Smooth muscle cell of the brain vasculature (primary cell): ENCODE measurements around the gene MED29.

Experiments used
- DNase-seq: peaks from one replicate; pipeline ENCODE4 v3.0.0-alpha.2; 2012; ENCODE audit warnings: low read depth, low spot score

Gene MED29, protein sequence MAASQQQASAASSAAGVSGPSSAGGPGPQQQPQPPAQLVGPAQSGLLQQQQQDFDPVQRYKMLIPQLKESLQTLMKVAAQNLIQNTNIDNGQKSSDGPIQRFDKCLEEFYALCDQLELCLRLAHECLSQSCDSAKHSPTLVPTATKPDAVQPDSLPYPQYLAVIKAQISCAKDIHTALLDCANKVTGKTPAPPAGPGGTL

DNA sequence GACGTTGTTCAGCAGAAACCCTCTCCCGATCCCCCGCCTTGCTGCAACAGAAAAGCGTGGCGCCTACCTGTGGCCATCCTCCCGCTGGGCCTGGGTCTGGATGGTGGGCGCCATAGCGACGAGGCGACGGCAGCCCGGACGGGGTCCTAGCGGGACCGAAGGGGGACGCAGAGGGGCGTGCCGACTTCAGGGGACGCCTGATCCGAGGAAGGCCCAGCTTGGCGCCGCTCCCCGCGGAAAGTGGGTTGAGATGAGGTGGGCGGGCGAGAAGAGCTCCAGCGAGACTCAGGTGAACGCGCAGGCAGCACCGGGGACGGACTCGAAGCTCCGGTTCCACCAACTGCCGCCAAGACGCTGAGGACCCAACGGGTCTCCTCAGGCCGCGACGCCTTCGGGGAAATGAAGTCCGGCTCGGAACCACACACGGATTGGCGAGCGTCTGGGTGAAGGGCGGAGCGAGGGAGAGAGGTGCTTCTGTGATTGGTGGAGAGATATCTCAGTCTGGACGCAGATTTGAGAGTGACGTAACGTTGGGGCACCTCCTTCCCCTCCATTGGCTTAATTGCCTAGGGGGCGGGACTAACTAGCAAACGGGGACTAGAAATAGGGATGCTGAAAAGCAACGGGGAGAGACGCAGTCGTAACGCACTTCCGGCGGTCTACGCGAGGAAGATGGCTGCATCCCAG lies at the start of gene MED29, which contains the start of gene PAF1:
Gene MED29, plus strand, starts transcription at position 628 of the 687 bp plus-strand sequence. Its CDS starts 45 bp downstream, at position 673.
Gene PAF1, minus strand, starts transcription at position 356 of the 687 bp plus-strand sequence. Its CDS starts 242 bp downstream, at position 114.
- DNase-seq, result peak; percentile 99

DNA sequence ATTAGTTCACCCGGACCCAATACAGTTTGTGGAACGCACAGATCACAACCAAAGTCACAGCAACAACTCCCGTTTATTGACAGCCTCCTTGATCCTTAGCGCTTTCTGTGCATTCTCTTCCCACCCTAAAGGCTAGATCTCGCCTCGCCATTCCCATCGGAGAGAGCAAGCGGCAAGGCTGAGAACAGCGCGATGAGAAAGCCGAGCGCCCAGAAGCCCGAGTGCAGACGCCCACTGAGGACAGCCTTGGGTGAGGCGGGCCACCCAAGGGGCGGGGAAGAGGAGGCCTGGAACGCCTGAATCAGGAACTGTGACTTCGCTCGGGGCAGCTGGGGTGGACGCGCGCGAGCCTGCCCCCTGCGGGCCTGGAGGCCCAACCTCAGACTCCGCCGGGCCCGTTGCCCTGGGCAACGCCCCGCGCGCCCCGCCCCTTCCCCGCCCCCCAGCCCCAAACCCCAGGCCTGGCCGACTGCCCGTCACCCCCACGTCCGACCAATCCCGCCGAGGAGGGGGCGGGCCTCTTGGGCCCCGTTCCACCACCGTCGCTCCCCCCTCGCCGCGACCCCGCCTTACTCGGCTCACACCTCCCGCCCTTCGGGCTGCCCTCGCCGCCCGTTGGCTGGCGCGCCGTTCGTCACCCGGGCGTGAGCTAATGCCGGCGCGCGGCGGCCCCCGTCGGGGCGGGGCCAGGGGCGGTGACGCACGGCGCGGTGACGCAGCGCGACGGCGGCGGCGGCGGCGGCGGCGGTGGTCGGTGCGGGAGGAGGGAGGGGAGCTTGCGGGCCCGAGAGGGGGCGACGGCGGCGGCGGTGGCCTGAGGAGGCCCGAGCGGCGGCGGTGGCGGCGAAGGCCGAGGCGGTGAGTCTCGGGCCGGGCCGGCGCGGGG lies 49.2 kb upstream of the MED29 start, which contains the start of gene SAMD4B:
Gene SAMD4B, plus strand, starts transcription at position 703 of the 886 bp plus-strand sequence. CDS start 14,473 bp downstream, outside the sequence.
- peak; percentile 93 for DNase-seq

DNA sequence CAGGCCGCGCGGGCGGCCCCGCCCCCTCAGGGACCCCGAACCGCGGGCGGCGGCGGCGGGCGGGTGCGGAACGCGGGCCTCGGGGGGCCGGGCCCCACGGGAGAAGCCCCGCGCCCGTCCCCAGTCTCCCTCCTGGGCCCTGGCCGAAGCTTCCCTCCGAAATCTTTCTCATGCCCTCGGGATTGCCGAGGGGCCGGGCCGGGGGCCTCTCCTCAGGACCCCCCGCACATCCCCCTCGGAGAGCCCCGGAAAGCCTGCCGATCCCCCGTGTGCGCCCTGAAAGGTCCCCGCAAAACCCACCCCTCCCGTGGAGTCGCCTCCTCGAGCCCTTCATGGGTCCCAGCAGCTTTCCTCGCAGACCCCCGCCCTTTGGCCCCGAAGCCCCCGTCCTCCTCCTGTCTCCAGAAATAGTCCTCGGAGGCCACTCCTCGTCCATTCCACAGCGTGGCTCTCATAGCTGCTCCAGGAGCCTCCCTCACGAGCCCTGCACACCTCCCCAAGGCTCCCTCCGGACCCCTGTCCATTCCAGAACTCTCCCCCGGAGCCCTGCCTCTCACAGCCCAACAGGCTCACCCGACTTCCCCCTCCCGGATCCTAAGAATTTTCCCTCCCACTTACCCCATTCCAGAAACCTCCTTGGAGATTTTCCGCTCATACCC lies 48.4 kb upstream of the MED29 start:
- no peak for DNase-seq

DNA sequence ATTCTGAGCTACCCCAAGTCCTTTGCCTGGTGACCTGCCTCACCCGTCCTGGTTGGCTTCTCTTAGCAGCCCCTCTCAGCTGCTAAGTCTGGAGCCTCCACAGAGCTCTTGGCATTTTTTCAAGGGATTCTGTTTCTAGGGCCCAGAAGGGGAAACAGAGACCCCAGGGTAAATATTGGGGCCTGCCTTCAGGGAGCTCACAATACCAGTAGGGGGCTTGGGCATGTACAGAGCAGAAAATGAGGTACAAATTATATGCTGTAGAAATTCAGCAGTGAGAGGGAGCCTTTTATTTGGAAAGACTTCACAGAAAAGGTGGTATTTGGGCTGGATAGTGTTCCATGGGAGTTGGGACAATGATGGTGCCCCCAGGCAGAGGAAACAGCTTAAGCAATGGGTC lies 45.2 kb upstream of the MED29 start:
- no peak for DNase-seq

DNA sequence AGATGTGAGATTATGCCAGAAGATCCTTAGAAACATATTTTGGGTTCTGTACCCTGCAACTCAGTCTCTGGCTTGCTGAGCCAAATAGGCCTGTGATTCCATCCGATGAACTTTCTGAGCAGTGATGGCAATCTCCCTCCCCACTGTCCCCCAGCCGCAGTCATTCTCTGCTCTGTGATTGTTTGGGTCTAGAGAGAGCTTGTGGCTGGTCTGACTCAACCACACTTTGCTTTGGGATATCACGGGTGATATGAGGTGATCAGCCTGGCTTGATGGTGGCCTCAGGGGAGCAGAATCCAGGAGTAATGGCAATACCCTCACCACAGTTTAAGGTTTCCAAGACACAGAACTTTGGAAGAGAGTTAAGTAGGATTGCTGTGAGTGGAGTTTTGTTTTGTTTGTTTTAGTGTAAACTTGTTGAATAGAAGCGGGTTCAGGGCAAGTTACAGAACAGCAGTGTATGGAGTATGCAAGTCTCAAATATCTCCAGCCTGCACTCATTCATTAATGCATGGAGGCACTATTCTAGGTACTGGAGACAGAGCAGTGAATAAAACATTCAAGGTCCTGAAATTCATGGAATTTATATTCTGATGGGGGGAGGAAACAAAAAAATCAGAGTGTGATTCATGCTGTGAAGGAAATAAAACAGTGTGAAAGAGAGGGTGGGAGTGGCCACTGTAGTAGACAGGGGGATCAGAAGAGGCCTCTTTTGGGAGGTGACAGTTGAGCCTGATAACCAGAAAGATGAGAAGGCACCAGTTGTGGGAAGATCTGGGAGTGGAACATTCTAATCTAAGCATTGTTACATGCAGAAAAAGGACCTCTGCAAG lies 43.6 kb upstream of the MED29 start:
- DNase-seq, result no peak

DNA sequence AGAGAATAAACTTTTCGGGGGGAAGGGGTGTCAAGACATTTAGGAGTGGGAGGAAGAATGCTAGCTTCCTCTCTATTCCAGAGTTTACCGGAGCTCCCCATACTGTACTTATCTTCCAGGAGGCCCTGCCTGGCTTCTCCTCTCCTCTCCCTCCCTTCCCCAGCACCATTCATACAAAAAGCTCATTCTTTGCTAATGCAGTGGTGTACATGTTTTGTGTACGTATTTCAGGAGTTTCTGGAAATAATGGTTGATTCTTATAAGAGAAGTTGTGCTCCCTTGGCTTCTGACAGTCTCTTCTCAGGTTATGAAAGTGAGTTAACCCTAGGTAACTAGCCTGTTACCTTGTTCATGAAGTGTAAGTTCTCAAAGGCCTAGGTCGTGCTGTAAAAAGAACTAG lies 41.9 kb upstream of the MED29 start:
- no peak for DNase-seq

DNA sequence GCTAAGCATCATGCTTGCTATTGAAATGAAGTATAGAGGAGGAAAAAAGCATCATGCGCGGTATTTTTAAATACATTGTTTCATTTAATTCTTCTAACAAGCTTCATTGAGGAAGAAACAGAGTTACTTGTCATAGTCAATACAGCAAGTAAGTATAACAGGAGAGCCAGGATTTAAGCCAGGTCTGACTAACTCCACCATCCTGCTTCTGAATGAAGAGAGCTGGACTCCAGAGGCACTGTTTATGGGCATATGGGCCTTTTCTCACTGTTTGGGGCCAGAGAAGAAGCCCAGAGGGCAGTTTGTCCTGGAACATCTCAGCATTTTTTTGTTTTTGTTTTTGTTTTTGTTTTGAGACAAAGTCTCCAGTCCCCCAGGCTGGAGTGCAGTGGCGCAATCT lies 41.0 kb upstream of the MED29 start:
- no peak for DNase-seq

DNA sequence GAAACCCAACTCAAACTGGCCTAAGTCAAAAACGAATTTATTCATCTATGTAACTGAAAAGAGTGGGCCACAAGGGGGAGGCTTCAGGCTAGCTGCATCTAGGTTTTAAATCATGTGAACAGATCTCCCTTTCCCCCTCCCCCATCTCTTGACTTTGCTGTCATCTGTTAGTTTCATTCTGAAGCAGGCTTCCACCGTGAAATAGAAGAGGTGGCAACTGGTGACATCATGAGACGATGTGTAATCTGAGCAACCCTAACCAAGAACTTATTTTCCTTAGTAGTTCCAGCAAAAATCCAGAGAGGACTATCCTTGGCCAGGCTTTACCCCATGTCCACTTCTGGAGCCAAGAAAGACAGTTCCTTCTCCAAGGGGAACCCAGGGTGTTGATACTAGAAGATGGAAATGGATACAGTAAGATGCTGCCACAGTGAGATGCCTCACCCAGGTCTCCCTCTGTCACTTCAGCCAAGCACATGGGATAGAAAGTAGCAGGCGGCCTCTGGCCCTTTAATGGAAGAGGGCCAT lies 39.6 kb upstream of the MED29 start:
- no peak for DNase-seq

DNA sequence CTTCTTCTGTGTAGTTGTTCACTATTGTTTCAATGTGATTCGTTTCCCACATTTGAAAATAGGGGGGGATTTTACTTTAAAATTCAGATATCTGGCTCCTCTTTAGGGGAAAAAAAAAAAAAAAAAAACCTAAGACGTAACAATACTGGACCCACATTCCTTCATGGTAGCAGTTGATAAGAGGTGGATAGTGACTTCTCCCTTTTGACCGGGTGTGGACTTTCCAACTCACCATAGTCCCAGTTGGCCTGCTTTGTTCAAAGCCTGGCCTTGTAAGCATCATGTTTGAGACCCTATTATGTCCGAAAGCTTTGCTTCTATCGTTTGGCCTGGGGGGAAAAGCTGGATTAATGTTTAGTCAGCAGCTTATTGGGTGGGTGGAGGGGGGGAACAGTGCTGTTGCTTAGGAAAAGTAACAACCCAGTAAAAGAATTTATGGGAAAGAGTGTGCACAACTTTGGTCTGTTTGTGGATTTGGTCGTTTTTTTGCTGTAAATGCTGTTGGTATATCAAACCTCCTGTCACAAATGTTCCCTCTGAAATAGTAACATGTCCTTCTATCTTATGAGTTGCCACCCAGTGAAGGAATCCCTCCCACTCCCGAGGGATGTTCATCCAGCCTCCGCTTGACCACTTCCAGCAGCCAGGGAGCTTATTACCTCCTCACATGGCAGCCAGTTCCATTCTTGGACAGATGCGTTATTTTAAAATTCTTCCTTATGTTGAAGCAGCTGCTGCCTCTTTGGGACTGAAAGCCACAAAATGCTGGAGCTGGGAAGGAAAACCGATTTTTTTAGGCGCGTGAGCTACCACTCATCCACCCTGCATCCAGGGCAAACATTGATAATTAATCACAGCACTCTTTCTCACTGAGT lies 38.6 kb upstream of the MED29 start:
- no peak for DNase-seq

DNA sequence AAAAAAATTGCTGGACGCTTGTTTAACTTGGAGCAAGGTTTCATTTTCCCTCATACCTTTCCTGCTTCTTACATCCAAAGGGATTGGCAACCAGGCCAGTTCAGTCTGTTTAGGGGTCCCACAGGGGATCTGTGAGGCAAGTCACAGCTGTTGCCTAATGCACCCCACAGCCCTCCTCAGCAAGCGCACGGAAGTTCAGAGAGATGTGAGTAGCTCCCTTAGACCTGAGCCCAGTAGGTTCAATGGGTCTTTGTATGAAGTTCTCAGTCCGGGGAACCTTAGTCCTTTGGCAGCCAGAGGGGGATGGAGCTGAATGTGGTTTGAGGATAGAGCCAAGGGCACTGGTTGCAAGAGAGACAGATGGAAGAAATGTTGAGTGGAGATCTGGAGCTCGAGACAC lies 35.9 kb upstream of the MED29 start:
- no peak for DNase-seq

DNA sequence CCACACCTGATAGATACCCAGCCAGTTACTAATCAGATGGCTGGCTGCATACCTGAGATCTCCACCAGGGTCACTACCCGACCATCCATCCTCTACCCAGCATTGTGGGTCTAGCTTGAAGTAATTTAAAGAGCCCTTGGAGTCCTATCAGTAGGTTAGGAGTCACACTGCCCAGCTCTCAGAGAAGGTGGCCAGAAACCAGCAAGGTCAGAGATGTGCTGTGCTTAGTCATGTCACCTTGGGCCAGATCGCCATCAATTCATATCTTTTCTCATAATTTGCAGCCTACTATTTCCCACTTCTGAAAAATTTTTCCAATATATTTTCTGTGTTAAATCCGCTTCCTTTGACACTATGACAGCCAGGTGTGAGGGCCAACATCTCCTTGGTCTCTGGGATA lies 35.1 kb upstream of the MED29 start:
- DNase-seq, result no peak

DNA sequence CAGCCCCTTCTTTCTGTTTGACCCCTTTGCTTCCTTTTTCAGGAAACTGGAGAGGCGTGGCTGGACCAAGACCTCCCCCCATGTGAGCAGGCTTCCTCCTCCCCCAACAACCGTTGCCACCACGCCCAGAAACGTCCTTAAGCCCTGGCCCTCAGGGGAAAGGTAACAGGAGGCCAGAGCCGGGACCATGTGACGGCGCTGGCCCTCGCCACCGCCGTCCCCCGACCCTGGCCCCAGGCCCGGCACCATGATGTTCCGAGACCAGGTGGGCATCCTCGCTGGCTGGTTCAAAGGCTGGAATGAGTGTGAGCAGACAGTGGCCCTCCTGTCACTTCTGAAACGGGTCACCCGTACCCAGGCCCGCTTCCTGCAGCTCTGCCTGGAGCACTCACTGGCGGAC lies 34.5 kb upstream of the MED29 start:
- no peak for DNase-seq

DNA sequence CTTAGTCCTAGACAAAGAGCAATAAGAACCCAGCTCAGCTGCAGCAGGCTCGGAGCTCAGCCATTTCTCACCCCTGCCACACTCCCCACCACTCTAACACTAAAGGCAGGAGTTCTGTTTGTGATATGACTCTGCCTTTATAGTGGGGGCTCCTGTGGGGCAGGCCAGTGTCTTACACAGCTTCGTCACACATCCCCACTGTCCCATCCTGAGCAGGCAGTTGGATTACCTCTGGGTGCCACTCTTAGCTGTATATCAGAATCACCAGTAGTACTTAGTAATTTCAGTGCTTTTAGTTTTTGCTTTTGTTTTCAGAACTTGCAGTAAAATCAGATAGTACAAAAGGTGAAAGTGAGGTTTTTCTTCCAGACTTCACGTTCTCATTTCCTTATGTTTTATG lies 32.2 kb upstream of the MED29 start:
- no peak for DNase-seq

DNA sequence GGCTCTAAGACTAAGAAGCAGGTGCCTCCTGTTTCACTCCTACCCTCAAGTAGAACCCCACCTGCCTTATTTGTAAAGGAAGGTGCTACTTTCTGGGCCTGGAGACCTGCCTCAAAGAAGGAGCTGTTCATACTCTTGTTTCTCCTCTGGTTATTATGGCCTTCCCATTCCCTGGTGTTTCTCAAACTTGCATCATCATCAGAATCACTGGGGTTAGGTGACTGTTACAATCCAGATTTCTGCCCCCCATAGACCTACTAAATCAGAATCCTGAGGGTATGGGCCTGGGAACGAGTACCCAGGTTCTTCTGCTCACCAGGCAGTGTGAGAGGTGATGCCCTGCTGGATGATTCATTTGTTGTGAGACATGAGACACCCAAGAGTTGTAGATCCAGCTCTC lies 30.6 kb upstream of the MED29 start:
- DNase-seq, result no peak

DNA sequence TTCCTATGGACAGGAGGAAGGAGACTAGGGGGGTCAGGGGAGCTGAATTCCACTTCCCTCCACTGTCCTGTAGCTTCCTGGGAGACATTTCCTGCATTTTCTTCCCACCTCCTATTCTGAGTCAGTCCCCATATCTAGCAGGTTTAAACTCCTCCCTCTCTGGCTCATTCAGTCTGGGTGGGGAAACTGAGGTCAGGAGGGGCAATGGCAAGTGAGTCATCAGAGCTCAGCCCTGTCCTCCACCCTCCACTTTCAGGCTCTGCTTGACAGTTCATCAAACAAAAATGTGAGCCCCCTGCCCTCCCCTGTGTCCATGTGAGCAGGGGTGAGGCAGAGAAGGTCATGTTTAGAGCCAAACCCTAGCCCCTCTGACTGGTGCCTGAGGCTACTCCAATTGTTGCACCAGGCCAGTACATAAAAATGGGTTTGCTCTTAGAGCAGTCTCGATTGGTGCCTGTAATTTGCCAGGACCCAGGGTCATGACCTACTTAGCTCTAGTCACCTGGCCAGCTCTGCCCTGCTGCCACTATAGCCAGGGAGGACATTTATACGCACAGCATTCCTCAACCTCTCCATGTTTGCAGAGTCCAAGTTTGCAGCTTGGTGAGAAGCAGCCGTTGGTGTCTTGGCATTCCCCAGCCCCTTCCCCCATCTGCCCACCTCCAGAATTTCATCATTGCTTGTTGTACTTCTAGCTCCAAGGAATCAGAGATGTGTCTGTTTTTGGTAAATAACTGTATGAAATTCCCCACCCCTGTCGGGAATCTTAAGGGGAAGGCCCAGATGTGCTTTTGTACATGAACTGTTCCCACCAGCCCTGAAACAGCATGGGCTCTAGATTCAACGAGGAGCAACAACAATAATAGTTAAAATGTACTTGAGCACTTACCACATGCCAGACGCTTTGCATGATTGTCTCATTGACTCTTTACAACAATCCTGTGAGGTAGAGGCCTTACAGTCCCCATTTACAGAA lies 28.2 kb upstream of the MED29 start:
- peak; percentile 79 for DNase-seq

DNA sequence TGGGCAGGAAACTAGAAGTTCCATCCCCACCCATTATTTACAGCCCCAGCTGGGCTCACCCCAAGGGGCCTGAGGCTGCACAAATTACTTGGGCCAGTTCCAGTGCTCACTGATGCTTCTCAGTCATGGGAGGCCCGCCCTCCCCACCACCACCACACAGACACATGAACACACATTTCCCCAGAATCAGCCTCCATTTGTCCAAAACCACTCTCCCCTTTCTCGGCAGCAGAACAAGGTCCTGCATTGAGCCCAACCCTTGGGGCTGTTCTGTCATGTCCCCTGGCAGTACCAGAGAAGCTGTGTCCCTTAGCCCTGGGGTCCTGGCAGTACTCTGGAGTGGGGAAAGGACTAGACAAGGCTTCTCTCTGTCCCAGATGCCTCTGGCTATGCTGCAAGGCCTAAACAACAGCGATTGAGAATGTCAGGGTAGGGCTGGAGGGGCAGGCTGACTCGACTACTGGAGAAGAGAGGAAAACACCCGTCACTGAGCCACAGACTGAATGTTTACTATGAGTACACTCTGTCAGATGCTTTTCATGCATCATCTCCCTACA lies 27.2 kb upstream of the MED29 start:
- DNase-seq, result no peak

DNA sequence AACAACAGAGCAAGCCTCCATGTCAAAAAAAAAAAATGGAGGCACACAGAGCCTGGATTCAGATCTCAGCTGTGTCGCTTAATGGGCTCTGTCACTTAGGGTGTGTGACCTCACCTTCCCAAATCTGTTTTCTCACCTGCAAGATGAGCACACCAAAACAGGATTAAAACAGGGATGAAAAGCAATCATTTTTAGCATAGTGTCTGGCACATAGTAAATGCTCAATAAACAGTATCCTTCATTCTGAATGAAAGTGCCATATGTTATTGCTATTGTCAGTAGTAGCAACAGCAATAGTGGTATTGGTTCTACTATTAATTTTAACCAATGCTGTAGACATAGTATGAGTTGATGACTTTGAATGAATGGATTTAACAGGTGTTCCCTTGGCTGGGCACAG lies 25.6 kb upstream of the MED29 start:
- DNase-seq, result no peak

DNA sequence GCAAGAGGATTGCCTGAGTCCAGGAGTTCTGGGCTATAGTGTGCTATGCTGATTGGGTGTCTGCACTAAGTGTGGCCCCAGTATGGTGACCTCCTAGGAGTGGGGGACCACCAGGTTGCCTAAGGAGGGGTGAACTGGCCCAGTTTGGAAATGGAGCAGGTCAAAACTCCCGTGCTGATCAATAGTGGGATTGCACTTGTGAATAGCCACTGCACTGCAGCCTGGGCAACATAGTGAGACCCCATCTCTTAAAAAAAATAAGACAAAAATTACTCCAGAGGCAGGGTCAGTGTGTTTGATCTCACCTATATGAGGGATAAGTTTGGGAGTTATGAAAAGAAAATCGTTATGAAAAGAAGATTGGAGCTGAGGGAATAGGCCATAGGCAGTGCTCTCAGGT lies 22.0 kb upstream of the MED29 start:
- DNase-seq, result no peak
